Effector CD4-positive, alpha-beta T cell (primary cell): ENCODE data around the gene ANKDD1B.
"Not testable (repeated sequence)": the region's sequence is repeated elsewhere in the genome, so short reads cannot be mapped to it uniquely, and the experiment has no call there.

Source experiments
- DNase-seq: peaks from one replicate; pipeline ENCODE4 v3.0.0-alpha.2; 2020

The ANKDD1B gene

GRCh38 chr5:75663579-75664284, 52.5 kb downstream of the ANKDD1B start:
- DNase-seq = no peak

- DNase-seq = no peak
These were observed 53.7 kb downstream of the ANKDD1B start for GRCh38 chr5:75664979-75665378.

- DNase-seq = no peak
These were observed 55.5 kb downstream of the ANKDD1B start for GRCh38 chr5:75666801-75667200.

- no peak for DNase-seq
These were observed 56.3 kb downstream of the ANKDD1B start for GRCh38 chr5:75667586-75667985.

- DNase-seq = no peak
These were observed 57.2 kb downstream of the ANKDD1B start for GRCh38 chr5:75668445-75668844.

- DNase-seq = no peak
These were observed 57.9 kb downstream of the ANKDD1B start for GRCh38 chr5:75668977-75669689.

- DNase-seq = no peak
These were observed 59.3 kb downstream of the ANKDD1B start for GRCh38 chr5:75670577-75670976.

- DNase-seq = no peak
These were observed 60.3 kb downstream of the ANKDD1B start for GRCh38 chr5:75671506-75671905.

- DNase-seq = no peak
These were observed 61.4 kb downstream of the ANKDD1B start for GRCh38 chr5:75672616-75673015.

GRCh38 chr5:75675783-75676182, 64.5 kb downstream of the ANKDD1B start:
- DNase-seq = no peak

GRCh38 chr5:75677607-75678006, 66.4 kb downstream of the ANKDD1B start:
- DNase-seq = no peak

GRCh38 chr5:75678155-75678554, 66.9 kb downstream of the ANKDD1B start:
- DNase-seq = no peak

GRCh38 chr5:75681125-75681830, 70.0 kb downstream of the ANKDD1B start:
- DNase-seq = no peak

- DNase-seq = no peak
These were observed 73.9 kb downstream of the ANKDD1B start for GRCh38 chr5:75685141-75685540.

GRCh38 chr5:75686480-75686879, 75.2 kb downstream of the ANKDD1B start:
- no peak for DNase-seq

- no peak for DNase-seq
These were observed 79.4 kb downstream of the ANKDD1B start for GRCh38 chr5:75690669-75691068.

GRCh38 chr5:75694781-75695180, 83.5 kb downstream of the ANKDD1B start:
- no peak for DNase-seq

- DNase-seq = not testable (repeated sequence)
These were observed 84.5 kb downstream of the ANKDD1B start for GRCh38 chr5:75695472-75696351.

GRCh38 chr5:75701856-75702255, 90.6 kb downstream of the ANKDD1B start:
- DNase-seq = no peak

- no peak for DNase-seq
These were observed 94.8 kb downstream of the ANKDD1B start for GRCh38 chr5:75706016-75706415.

GRCh38 chr5:75706775-75707174, 95.5 kb downstream of the ANKDD1B start:
- DNase-seq = no peak

- no peak for DNase-seq
These were observed 96.8 kb downstream of the ANKDD1B start for GRCh38 chr5:75707911-75708509.
